GM12878 (cell line): Measurements from ENCODE around the gene TKFC.

Experiments
- BHLHE40 ChIP-seq, 2 experiments: fragments of 450-650 bp in 1 of 2; IDR thresholded peaks; 2 replicates each; pipeline ENCODE4 v1.6.1; 2011 to 2017; ENCODE audit warnings: low read depth in 2 of 2, borderline replicate concordance in 1 of 2, improper control_type of control experiment in 1 of 2, low read length in 1 of 2, mild to moderate bottlenecking in 1 of 2
- CREB1 ChIP-seq: IDR thresholded peaks from 2 replicates; pipeline ENCODE4 v1.6.1; 2012; ENCODE audit warnings: low read depth, mild to moderate bottlenecking, inconsistent platforms
- EGR1 ChIP-seq, 2 experiments: IDR thresholded peaks; 1 replicate in 1 of 2; 2 replicates in 1 of 2; pipeline ENCODE4 v1.6.1; 2011 to 2012; ENCODE audit warnings: low read depth in 2 of 2, low read length in 2 of 2, borderline replicate concordance in 1 of 2, mild to moderate bottlenecking in 1 of 2, moderate library complexity in 1 of 2
- HDAC2 ChIP-seq: fragments of 200-600 bp; sonication (generic); IDR thresholded peaks from 2 replicates; pipeline ENCODE4 v1.6.1; 2017
- MEF2A ChIP-seq: IDR thresholded peaks from 2 replicates; pipeline ENCODE4 v1.6.1; 2011; ENCODE audit warnings: low read depth, mild to moderate bottlenecking, low read length, moderate library complexity; ENCODE audit not compliant: insufficient read depth
- MTA3 ChIP-seq: IDR thresholded peaks from 2 replicates; pipeline ENCODE4 v1.6.1; 2012; ENCODE audit warnings: low read length, inconsistent platforms, borderline replicate concordance
- POLR2A ChIP-seq: IDR thresholded peaks from 2 replicates; pipeline ENCODE4 v1.6.1; 2011; ENCODE audit warnings: low read depth, mild to moderate bottlenecking, low read length
- RAD21 ChIP-seq: IDR thresholded peaks from 2 replicates; pipeline ENCODE4 v1.6.1; 2011; ENCODE audit warnings: mild to moderate bottlenecking, low read depth, low read length, moderate library complexity; ENCODE audit not compliant: insufficient read depth
- SREBF1 ChIP-seq: IDR thresholded peaks from 2 replicates; pipeline ENCODE4 v1.6.1; 2012; ENCODE audit warnings: mild to moderate bottlenecking, low read length
- YY1 ChIP-seq: IDR thresholded peaks from 2 replicates; pipeline ENCODE4 v1.6.1; 2011; ENCODE audit warnings: low read depth, mild to moderate bottlenecking, low read length
- TF ChIP-seq, protein P1 (sequence below), 3 experiments: IDR thresholded peaks in 2 of 3; conservative IDR thresholded peaks in 1 of 3; 2 replicates each; pipeline ENCODE4 v1.5.1; 2011; ENCODE audit warnings: low read depth in 3 of 3, low read length in 3 of 3, mild to moderate bottlenecking in 3 of 3, control low read depth in 2 of 3, moderate library complexity in 2 of 3, inconsistent platforms in 1 of 3, mixed read lengths in 1 of 3; ENCODE audit not compliant: control insufficient read depth in 2 of 3, insufficient read depth in 1 of 3; ENCODE audit errors: extremely low read depth in 1 of 3

DNA sequence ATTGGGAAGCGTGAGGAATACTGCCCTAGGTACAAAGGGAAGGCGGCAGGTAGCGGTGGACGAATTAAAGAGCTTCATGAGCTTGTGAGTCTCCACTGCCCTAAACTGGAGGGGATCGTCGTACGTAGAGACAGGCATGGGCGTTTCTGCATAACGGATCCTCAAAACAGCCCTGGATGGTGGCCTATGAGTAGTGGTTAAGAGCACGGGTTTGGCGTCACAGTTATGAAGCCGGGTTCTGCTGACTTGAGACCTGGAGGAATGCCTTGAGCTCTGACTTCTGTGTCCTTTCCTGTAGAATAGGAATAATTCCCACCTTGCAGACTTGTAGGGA lies 29.5 kb downstream of the TKFC start:
- TF ChIP-seq CREB1 (no peak), HDAC2 (no peak), BHLHE40 (IDR thresholded peaks at IDR 0.05; ENCODE audit: borderline replicate concordance in 1 of 2, low read depth in 2 of 2, low read length in 1 of 2) (no peak), MTA3 (no peak), SREBF1 (no peak), POLR2A (no peak), EGR1 (IDR thresholded peaks at IDR 0.05; ENCODE audit: borderline replicate concordance in 1 of 2, low read depth in 2 of 2, low read length in 2 of 2) (no peak), MEF2A (no peak), RAD21 (no peak), YY1 (no peak)
- TF ChIP-seq, protein P1, sequence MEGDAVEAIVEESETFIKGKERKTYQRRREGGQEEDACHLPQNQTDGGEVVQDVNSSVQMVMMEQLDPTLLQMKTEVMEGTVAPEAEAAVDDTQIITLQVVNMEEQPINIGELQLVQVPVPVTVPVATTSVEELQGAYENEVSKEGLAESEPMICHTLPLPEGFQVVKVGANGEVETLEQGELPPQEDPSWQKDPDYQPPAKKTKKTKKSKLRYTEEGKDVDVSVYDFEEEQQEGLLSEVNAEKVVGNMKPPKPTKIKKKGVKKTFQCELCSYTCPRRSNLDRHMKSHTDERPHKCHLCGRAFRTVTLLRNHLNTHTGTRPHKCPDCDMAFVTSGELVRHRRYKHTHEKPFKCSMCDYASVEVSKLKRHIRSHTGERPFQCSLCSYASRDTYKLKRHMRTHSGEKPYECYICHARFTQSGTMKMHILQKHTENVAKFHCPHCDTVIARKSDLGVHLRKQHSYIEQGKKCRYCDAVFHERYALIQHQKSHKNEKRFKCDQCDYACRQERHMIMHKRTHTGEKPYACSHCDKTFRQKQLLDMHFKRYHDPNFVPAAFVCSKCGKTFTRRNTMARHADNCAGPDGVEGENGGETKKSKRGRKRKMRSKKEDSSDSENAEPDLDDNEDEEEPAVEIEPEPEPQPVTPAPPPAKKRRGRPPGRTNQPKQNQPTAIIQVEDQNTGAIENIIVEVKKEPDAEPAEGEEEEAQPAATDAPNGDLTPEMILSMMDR (IDR thresholded peaks at IDR 0.05 in 2 of 3, conservative IDR thresholded peaks at IDR 0.05 in 1 of 3; ENCODE audit: control insufficient read depth in 2 of 3, extremely low read depth in 1 of 3, insufficient read depth in 1 of 3, low read depth in 3 of 3, low read length in 3 of 3) = no peak
